ENCODE data around the gene PIK3C3. TPM values are rescaled to one million over a fixed set of nuclear protein-coding genes. Genes with fewer than 3 reads are reported as not detected.

The PIK3C3 gene
- total RNA-seq, 2 experiments from 2014 or later, result 52.6 to 62.1 TPM

DNA sequence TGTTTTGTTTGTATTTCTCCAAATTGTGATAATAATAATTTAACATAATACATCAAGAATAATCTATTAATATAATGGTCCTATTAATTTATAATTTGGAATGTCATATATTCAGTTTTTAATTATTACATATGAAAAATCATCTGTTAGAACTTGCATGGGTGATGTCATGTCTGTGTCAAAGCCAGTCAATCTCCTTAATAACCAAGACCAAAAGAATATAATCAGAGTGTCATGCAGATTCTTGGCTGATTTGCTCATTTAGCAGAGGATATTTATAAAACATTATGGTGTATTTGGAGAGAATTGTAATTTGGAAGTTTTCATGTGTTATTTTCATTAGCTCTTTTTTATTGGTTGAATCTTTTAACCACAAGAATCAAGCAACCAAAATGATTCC is 96.4 kb downstream of the PIK3C3 start:
- Mint-ChIP-seq H3K4me3 (no peak overlapping the region), H3K9me3 (no peaks in the 10 kb centered on the region), H3K27me3 (no peaks in the 10 kb centered on the region), H3K4me1 (ENCODE audit: low read depth) (peaks cover 8% of the 10 kb centered on the region), H3K36me3 (ENCODE audit: low read depth) (peaks cover 20% of the 10 kb centered on the region), H3K27ac (no peak overlapping the region)
- TF ChIP-seq, protein P1, sequence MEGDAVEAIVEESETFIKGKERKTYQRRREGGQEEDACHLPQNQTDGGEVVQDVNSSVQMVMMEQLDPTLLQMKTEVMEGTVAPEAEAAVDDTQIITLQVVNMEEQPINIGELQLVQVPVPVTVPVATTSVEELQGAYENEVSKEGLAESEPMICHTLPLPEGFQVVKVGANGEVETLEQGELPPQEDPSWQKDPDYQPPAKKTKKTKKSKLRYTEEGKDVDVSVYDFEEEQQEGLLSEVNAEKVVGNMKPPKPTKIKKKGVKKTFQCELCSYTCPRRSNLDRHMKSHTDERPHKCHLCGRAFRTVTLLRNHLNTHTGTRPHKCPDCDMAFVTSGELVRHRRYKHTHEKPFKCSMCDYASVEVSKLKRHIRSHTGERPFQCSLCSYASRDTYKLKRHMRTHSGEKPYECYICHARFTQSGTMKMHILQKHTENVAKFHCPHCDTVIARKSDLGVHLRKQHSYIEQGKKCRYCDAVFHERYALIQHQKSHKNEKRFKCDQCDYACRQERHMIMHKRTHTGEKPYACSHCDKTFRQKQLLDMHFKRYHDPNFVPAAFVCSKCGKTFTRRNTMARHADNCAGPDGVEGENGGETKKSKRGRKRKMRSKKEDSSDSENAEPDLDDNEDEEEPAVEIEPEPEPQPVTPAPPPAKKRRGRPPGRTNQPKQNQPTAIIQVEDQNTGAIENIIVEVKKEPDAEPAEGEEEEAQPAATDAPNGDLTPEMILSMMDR (IDR thresholded peaks at IDR 0.05), result no peak
- CTCF ChIA-PET, result interaction anchor here (1.3 to 5.5 kb wide), 4 partner anchors 13 to 63 kb away, joined by 3 to 69 read pairs (median 21); no protein-coding TSS in a partner anchor
- DNase-seq, result no peak
- ATAC-seq, result no peak
- intact Hi-C loops (cut with micrococcal nuclease), result no loop called here
- POLR2A ChIA-PET, result no interaction called here

- no peak for DNase-seq
- peak overlapping the region; percentile 12 for H3K27ac Mint-ChIP-seq
- intact Hi-C loops (cut with micrococcal nuclease), result no loop called here
- no peaks in the 10 kb centered on the region for H3K27me3 Mint-ChIP-seq
- H3K9me3 Mint-ChIP-seq, result no peaks in the 10 kb centered on the region
- no peak for ATAC-seq
- TF ChIP-seq, protein P1 (IDR thresholded peaks at IDR 0.05), result no peak
- ChIA-PET CTCF (interaction anchor here (0.7 to 5.5 kb wide), 8 partner anchors 10 to 1545 kb away, joined by 3 to 69 read pairs (median 7); no protein-coding TSS in a partner anchor), POLR2A (no interaction called here)
- H3K4me1 Mint-ChIP-seq (ENCODE audit: low read depth), result peaks cover 8% of the 10 kb centered on the region
- H3K36me3 Mint-ChIP-seq (ENCODE audit: low read depth), result peaks cover 20% of the 10 kb centered on the region
- no peak overlapping the region for H3K4me3 Mint-ChIP-seq
Observed at GRCh38 chr18:42052122-42052708, 97.2 kb downstream of the PIK3C3 start.

DNA sequence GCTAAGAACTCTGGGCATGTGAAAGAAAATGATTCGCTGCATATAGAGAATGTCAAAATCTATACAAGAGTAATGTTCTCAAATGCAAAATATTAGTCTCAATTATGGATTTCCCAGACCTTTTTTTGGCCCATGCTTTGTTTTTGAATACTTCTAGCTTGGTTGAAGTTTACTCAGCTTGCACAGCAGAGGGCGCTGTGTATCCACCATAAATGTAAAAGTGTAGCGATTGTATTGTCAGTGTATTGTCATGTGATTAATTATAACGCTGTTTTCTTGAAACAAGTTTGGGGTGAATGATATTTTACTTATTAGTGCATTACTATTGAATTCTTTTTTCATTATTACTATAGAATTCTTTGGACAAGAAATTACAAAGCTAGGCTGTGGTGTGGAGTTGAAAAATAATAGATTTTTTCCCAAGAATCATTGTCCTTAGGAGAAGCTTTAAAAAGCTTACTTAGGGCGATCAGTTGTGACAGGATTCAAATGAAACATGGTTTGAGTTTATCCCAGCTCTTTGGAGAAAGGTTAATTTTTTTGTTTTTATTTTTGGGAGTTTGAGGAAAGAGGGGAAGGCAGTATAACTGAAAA is 98.3 kb downstream of the PIK3C3 start:
- Mint-ChIP-seq H3K9me3 (no peaks in the 10 kb centered on the region), H3K4me1 (ENCODE audit: low read depth) (peaks cover 8% of the 10 kb centered on the region), H3K4me3 (no peak overlapping the region), H3K36me3 (ENCODE audit: low read depth) (peaks cover 24% of the 10 kb centered on the region), H3K27ac (no peak overlapping the region), H3K27me3 (no peaks in the 10 kb centered on the region)
- ATAC-seq (peak; percentile 84), DNase-seq (peak; percentile 58)
- CTCF ChIA-PET, result interaction anchor here (0.7 to 5.5 kb wide), 28 partner anchors 9 to 1544 kb away, joined by 3 to 69 read pairs (median 5); no protein-coding TSS in a partner anchor
- POLR2A ChIA-PET, result interaction anchor here (0.5 kb wide), 1 partner anchor 15 kb away, joined by 3 read pairs; no protein-coding TSS in a partner anchor
- intact Hi-C loops (cut with micrococcal nuclease), result no loop called here
- TF ChIP-seq, protein P1 (IDR thresholded peaks at IDR 0.05), result peak; percentile 96

- ChIA-PET POLR2A (no interaction called here), CTCF (interaction anchor here (1.3 to 10.4 kb wide), 3 partner anchors 12 to 50 kb away, joined by 3 to 69 read pairs (median 9); no protein-coding TSS in a partner anchor)
- Mint-ChIP-seq H3K36me3 (ENCODE audit: low read depth) (peaks cover 28% of the 10 kb centered on the region), H3K4me3 (no peak overlapping the region), H3K4me1 (ENCODE audit: low read depth) (no peaks in the 10 kb centered on the region), H3K27me3 (no peaks in the 10 kb centered on the region), H3K9me3 (no peaks in the 10 kb centered on the region), H3K27ac (no peak overlapping the region)
- intact Hi-C loops (cut with micrococcal nuclease), result no loop called here
- TF ChIP-seq, protein P1 (IDR thresholded peaks at IDR 0.05), result no peak
- ATAC-seq (no peak), DNase-seq (no peak)
Observed at GRCh38 chr18:42064109-42064508, 109.1 kb downstream of the PIK3C3 start.

- DNase-seq (no peak), ATAC-seq (no peak)
- CTCF ChIA-PET, result interaction anchor here (10.4 kb wide), 1 partner anchor 15 kb away, joined by 69 read pairs; no protein-coding TSS in a partner anchor
- TF ChIP-seq, protein P1 (IDR thresholded peaks at IDR 0.05), result no peak
- intact Hi-C loops (cut with micrococcal nuclease), result no loop called here
- no peaks in the 10 kb centered on the region for H3K27me3 Mint-ChIP-seq
- POLR2A ChIA-PET, result no interaction called here
- no peaks in the 10 kb centered on the region for H3K4me1 Mint-ChIP-seq (ENCODE audit: low read depth)
- H3K4me3 Mint-ChIP-seq, result no peak overlapping the region
- H3K9me3 Mint-ChIP-seq, result no peaks in the 10 kb centered on the region
- no peak overlapping the region for H3K27ac Mint-ChIP-seq
- H3K36me3 Mint-ChIP-seq (ENCODE audit: low read depth), result peaks cover 39% of the 10 kb centered on the region
Observed at GRCh38 chr18:42067518-42067917, 112.5 kb downstream of the PIK3C3 start.

Measured in activated CD8-positive, alpha-beta T cell treated with anti-CD3 and anti-CD28 coated beads for 36 hours (primary cell).